ENCODE results near the gene CCDC8. TPM values are rescaled to one million over a fixed set of nuclear protein-coding genes. Genes with fewer than 3 reads are reported as not detected.
A peak's percentile ranks its signal among the peaks of the same experiment; 100 is the strongest.

The CCDC8 gene, protein sequence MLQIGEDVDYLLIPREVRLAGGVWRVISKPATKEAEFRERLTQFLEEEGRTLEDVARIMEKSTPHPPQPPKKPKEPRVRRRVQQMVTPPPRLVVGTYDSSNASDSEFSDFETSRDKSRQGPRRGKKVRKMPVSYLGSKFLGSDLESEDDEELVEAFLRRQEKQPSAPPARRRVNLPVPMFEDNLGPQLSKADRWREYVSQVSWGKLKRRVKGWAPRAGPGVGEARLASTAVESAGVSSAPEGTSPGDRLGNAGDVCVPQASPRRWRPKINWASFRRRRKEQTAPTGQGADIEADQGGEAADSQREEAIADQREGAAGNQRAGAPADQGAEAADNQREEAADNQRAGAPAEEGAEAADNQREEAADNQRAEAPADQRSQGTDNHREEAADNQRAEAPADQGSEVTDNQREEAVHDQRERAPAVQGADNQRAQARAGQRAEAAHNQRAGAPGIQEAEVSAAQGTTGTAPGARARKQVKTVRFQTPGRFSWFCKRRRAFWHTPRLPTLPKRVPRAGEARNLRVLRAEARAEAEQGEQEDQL
- 10 to 100 TPM in 2 of 3 donors, 1 to 10 TPM in 1; 2.2 to 29.7 (median 16.4) TPM for total RNA-seq

DNA sequence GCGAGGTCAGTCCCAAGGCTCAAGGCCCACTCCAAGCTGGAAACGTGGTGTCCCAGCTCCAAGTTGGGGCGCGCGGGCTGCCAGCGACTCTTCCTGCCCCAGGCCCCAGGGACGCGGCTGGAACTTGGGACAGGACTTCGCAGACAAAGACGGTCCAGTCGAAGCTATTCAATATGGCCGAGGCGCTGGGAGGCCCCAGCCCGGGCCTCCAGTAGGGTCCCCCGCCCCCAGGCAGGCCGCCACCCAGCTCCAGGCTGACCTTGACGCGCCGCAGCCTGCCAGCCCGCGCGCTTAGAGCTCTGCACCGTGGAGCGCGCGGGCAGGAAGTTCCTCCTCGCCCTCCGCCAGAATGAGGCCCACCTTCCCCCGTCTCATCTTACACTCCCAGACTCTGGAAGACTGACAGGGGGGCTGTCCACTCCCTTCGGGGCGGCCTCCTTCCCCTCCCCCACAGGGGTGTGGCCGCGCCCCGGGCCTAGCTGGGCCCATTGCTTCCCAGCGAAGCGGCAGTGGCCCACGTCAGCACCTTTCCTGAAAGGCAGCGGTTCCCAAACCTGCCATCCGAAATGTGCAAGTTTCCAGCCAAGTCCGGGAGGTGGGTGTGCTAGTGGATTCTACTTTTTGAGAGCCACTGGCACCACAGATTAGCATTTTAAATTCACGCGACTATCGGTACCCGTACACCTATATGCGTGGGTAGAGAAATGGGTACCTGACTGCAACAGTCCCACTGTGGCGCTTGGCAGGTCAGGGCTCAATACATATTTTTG is at the start of gene CCDC8:
TSS of gene CCDC8 (minus strand) at position 303 of the 770 bp plus-strand sequence. CDS start 754 bp downstream, outside the sequence.
- peak within 1 kb of the TSS; percentile 40 to 74 (median 70) for H3K4me3 ChIP-seq
- peak; percentile 24 to 78 (median 77) for TF ChIP-seq POLR2AphosphoS5 (IDR thresholded peaks at IDR 0.05)
- TF ChIP-seq, protein P1, sequence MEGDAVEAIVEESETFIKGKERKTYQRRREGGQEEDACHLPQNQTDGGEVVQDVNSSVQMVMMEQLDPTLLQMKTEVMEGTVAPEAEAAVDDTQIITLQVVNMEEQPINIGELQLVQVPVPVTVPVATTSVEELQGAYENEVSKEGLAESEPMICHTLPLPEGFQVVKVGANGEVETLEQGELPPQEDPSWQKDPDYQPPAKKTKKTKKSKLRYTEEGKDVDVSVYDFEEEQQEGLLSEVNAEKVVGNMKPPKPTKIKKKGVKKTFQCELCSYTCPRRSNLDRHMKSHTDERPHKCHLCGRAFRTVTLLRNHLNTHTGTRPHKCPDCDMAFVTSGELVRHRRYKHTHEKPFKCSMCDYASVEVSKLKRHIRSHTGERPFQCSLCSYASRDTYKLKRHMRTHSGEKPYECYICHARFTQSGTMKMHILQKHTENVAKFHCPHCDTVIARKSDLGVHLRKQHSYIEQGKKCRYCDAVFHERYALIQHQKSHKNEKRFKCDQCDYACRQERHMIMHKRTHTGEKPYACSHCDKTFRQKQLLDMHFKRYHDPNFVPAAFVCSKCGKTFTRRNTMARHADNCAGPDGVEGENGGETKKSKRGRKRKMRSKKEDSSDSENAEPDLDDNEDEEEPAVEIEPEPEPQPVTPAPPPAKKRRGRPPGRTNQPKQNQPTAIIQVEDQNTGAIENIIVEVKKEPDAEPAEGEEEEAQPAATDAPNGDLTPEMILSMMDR (IDR thresholded peaks at IDR 0.05): no peak
- peak; percentile 60 for TF ChIP-seq POLR2A (IDR thresholded peaks at IDR 0.05)
- no peaks in the 10 kb centered on the region for H3K9me3 ChIP-seq
- H3K27me3 ChIP-seq: no peaks in the 10 kb centered on the region
- intact Hi-C loops (cut with DNase I; ENCODE audit: low total_unique reads): no loop called here
- no peaks in the 10 kb centered on the region for H3K36me3 ChIP-seq
- H3K4me1 ChIP-seq: no peaks in the 10 kb centered on the region
- peak within 1 kb of the TSS; percentile 71 to 75 for H3K27ac ChIP-seq
- peak; percentile 73 to 90 for DNase-seq (ENCODE audit: low spot score in 2 of 2)

DNA sequence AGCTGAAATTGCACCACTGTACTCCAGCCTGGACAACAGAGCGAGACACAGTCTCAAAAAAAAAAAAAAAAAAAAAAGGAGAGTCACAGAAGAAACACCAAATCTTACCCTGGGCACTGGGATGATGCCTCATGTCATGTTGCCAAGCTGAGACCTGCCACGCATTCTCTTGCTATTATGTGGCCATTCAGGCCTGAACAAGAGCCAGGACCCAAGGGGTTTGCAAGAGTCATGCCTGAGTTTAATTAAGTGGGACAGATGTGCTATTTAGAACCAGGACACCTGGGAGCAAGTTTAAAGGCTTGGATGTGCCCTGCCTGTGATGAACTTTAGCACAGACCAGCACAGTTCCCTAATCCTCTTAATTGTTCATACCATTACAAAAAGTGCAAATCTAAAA is 48.2 kb upstream of the CCDC8 start:
- H3K4me3 ChIP-seq: no peak overlapping the region
- H3K27ac ChIP-seq: peak overlapping the region in 1 of 2 donors; percentile 69
- H3K27me3 ChIP-seq: no peaks in the 10 kb centered on the region
- no peaks in the 10 kb centered on the region for H3K4me1 ChIP-seq
- H3K9me3 ChIP-seq: no peaks in the 10 kb centered on the region
- TF ChIP-seq POLR2AphosphoS5 (IDR thresholded peaks at IDR 0.05): no peak
- TF ChIP-seq, protein P1 (IDR thresholded peaks at IDR 0.05): no peak
- TF ChIP-seq POLR2A (IDR thresholded peaks at IDR 0.05): no peak
- no peaks in the 10 kb centered on the region for H3K36me3 ChIP-seq
- DNase-seq (ENCODE audit: low spot score in 2 of 2): peak in 1 of 2 donors; percentile 91
- intact Hi-C loops (cut with DNase I; ENCODE audit: low total_unique reads): loop anchor here (2.0 kb wide), 1 partner anchor 67 kb away; no protein-coding TSS in a partner anchor

DNA sequence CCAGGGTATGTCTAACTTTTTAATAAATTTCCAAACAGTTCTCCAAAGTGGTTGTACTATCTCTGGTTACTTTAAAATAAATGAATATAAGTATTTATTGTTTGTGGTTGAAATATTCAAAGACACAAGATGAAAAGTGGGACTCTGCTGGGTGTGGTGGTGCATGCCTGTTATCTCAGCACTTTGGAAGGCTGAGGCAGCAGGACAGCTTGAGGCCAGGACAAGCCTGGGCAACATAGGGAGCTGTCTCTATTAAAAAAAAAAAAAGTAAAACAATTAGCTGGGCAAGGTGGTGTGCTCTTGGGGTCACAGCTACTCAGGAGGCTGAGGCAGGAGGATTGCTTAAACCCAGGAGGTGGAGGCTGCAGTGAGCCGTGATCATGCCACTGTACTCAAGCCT is 47.6 kb upstream of the CCDC8 start:
- Histone ChIP-seq H3K27ac (peak overlapping the region; percentile 66 to 69), H3K4me1 (no peaks in the 10 kb centered on the region), H3K27me3 (no peaks in the 10 kb centered on the region), H3K9me3 (no peaks in the 10 kb centered on the region), H3K36me3 (no peaks in the 10 kb centered on the region), H3K4me3 (no peak overlapping the region)
- intact Hi-C loops (cut with DNase I; ENCODE audit: low total_unique reads): loop anchor here (2.0 kb wide), 1 partner anchor 68 kb away; no protein-coding TSS in a partner anchor
- no peak for DNase-seq (ENCODE audit: low spot score in 2 of 2)
- no peak for TF ChIP-seq POLR2AphosphoS5 (IDR thresholded peaks at IDR 0.05)
- TF ChIP-seq, protein P1 (IDR thresholded peaks at IDR 0.05): no peak
- TF ChIP-seq POLR2A (IDR thresholded peaks at IDR 0.05): no peak

DNA sequence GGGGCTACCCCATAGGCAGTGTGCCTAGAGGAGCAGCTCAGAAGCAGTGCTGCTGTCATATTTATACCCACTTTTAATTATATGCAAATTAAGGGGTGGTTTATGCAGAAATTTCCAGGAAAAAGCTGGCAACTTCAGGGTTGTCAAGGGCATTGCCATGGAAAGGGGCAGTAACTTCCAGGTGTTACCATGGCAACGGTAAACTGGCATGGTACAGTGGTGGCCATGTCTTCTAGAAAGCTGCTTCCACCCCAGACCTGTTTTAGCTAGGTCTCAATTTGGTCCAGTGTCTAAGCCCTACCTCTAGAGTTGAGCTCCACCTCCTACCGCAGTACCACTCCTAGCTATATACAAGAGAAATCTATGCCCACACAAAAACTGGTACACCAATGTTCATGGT is 46.7 kb upstream of the CCDC8 start:
- no peaks in the 10 kb centered on the region for H3K27me3 ChIP-seq
- no peaks in the 10 kb centered on the region for H3K4me1 ChIP-seq
- H3K4me3 ChIP-seq: no peak overlapping the region
- no peak for DNase-seq (ENCODE audit: low spot score in 2 of 2)
- intact Hi-C loops (cut with DNase I; ENCODE audit: low total_unique reads): loop anchor here (2.0 kb wide), 1 partner anchor 69 kb away; no protein-coding TSS in a partner anchor
- H3K9me3 ChIP-seq: no peaks in the 10 kb centered on the region
- TF ChIP-seq POLR2A (IDR thresholded peaks at IDR 0.05): no peak
- TF ChIP-seq, protein P1 (IDR thresholded peaks at IDR 0.05): no peak
- TF ChIP-seq POLR2AphosphoS5 (IDR thresholded peaks at IDR 0.05): no peak
- H3K27ac ChIP-seq: no peak overlapping the region
- H3K36me3 ChIP-seq: no peaks in the 10 kb centered on the region
